ENCODE results near the gene CXCL1. TPM values are rescaled to one million over a fixed set of nuclear protein-coding genes. Genes with fewer than 3 reads are reported as not detected.

CXCL1 gene
- total RNA-seq, 4 donors from 2014 or later: 9.5 to 152 (median 50.1) TPM

DNA sequence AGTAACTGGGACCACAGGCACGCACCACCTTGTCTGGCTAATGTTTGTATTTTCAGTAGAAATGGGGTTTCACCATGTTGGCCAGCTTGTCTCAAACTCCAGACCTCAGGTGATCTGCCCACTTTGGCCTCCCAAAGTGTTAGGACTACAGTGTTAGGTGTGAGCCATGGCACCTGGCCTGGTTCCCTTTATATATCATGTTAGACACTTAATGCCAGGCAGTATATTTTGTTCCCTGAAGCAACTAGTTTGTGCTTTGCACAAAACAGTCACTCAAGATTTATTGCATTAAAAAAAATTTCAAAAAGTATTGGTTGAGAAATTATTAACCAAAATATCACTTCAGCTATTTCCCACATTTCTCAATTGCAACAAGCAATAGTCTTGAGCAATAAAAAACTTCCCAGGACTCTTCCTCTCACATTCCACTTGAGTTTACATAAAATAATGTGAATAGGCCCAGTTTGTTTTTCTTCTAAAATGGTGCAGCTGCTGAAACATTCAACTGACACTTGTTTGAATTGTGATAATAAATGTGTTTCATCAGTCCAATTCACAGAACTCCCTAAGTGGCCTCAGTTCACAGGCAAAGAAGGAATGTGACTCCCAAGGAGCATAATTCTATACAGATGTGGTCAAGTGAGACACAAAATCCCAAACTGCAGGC is 22.7 kb downstream of the CXCL1 start:
- 100% methylated on average over 1 of the region's 1 CpG; no CpG with 5 or more reads in 1 of the 2 donors for WGBS, 2 donors
- no peak overlapping the region for H3K4me3 ChIP-seq
- H3K9me3 ChIP-seq: no peaks in the 10 kb centered on the region
- intact Hi-C loops (cut with DNase I): no loop called here
- no peaks in the 10 kb centered on the region for H3K27me3 ChIP-seq
- no peaks in the 10 kb centered on the region for H3K36me3 ChIP-seq
- H3K27ac ChIP-seq: no peak overlapping the region
- TF ChIP-seq POLR2A (IDR thresholded peaks at IDR 0.05): no peak
- no peak for TF ChIP-seq CTCF (IDR thresholded peaks at IDR 0.05)
- no peaks in the 10 kb centered on the region for H3K4me1 ChIP-seq
- DNase-seq: no peak

- Histone ChIP-seq H3K27ac (no peak overlapping the region), H3K4me1 (no peaks in the 10 kb centered on the region), H3K27me3 (no peaks in the 10 kb centered on the region), H3K9me3 (no peaks in the 10 kb centered on the region), H3K36me3 (no peaks in the 10 kb centered on the region), H3K4me3 (no peak overlapping the region)
- 62 to 85% methylated on average over 3 of the region's 3 CpGs for WGBS, 2 donors
- DNase-seq: no peak
- TF ChIP-seq POLR2A (IDR thresholded peaks at IDR 0.05) (no peak), CTCF (IDR thresholded peaks at IDR 0.05) (no peak)
- intact Hi-C loops (cut with DNase I): no loop called here
Observed at GRCh38 chr4:73892966-73893365, 23.8 kb downstream of the CXCL1 start.

DNA sequence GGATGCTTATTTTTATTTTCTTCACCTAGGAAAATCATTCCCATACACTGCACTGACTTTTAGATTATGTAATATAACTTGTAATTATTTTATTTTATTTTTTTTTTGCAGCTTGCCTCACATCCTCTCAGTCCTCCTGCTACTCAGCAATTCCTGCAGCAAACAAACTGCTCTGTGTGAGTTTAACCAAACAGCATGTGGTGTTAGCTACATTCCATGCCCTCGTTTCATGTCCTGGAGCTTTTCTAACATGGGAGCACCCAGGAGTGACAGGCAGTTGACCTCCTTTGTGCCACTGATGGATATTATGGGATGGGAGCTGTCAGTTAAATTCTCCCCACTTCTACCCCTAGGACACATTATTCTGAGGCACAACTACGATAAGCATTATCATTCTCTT is 24.8 kb downstream of the CXCL1 start:
- Histone ChIP-seq H3K9me3 (no peaks in the 10 kb centered on the region), H3K4me1 (no peaks in the 10 kb centered on the region), H3K27ac (no peak overlapping the region), H3K4me3 (no peak overlapping the region), H3K27me3 (no peaks in the 10 kb centered on the region), H3K36me3 (no peaks in the 10 kb centered on the region)
- no peak for DNase-seq
- intact Hi-C loops (cut with DNase I): no loop called here
- WGBS, 2 donors: 58 to 76% methylated on average over 2 of the region's 2 CpGs
- no peak for TF ChIP-seq CTCF (IDR thresholded peaks at IDR 0.05)
- TF ChIP-seq POLR2A (IDR thresholded peaks at IDR 0.05): no peak

GRCh38 chr4:73895201-73896175 is 26.3 kb downstream of the CXCL1 start:
- no peak overlapping the region for H3K4me3 ChIP-seq
- no peaks in the 10 kb centered on the region for H3K27me3 ChIP-seq
- TF ChIP-seq POLR2A (IDR thresholded peaks at IDR 0.05) (no peak), CTCF (IDR thresholded peaks at IDR 0.05) (no peak)
- WGBS, 2 donors: 71 to 78% methylated on average over 9 of the region's 9 CpGs
- no peaks in the 10 kb centered on the region for H3K4me1 ChIP-seq
- no peak for DNase-seq
- no peak overlapping the region for H3K27ac ChIP-seq
- intact Hi-C loops (cut with DNase I): no loop called here
- H3K36me3 ChIP-seq: no peaks in the 10 kb centered on the region
- H3K9me3 ChIP-seq: no peaks in the 10 kb centered on the region

- Histone ChIP-seq H3K9me3 (no peaks in the 10 kb centered on the region), H3K27ac (no peak overlapping the region), H3K27me3 (no peaks in the 10 kb centered on the region), H3K4me3 (no peak overlapping the region), H3K36me3 (no peaks in the 10 kb centered on the region), H3K4me1 (no peaks in the 10 kb centered on the region)
- DNase-seq: no peak
- no peak for TF ChIP-seq CTCF (IDR thresholded peaks at IDR 0.05)
- TF ChIP-seq POLR2A (IDR thresholded peaks at IDR 0.05): no peak
- 56 to 84% methylated on average over 2 of the region's 2 CpGs for WGBS, 2 donors
- intact Hi-C loops (cut with DNase I): no loop called here
Observed at GRCh38 chr4:73896416-73896815, 27.2 kb downstream of the CXCL1 start.
